HepG2 (cell line): ENCODE results near the gene OSGEPL1. TPM values are rescaled to one million over a fixed set of nuclear protein-coding genes. Genes with fewer than 3 reads are reported as not detected.

ENCODE experiments used
- ATAC-seq: fragments of 200-7000 bp; cut with Tn5 transposase; 3 replicates; pipeline ENCODE4 v1.9.1; 2020; ENCODE audit warnings: mild to moderate bottlenecking, moderate library complexity
- BruUV-seq: library from RNA; stranded (reverse); fragments of 400-500 nt; replicated peaks from 2 replicates; lab custom pipeline; 2021; lab: Mats Ljungman, UMichigan
- CTCF ChIA-PET: fragments of 300-600 bp; formaldehyde crosslinking; extraction: SDS; loops from one replicate; lab custom pipeline; 2021; ENCODE audit warnings: low total read pairs, inconsistent platforms, low intra/inter-chr PET ratio; lab: Yijun Ruan, JAX
- POLR2A ChIA-PET: fragments of 350-600 bp; sonication (Branson Sonifier 250); formaldehyde crosslinking; loops from one replicate; lab custom pipeline; 2020; ENCODE audit warnings: antibody characterized with exemption, inconsistent platforms; lab: Yijun Ruan, JAX
- DNase-seq: peaks from one replicate; pipeline ENCODE4 v3.0.0-alpha.2; 2015; ENCODE audit warnings: low spot score
- FAIRE-seq: peaks from 3 replicates; lab custom pipeline; 2011; peaks lifted over from hg19 to GRCh38; lab: Jason Lieb, UNC
- H2AFZ ChIP-seq: one replicate; pipeline ENCODE4 v1.6.1; 2011; ENCODE audit warnings: low read length, inconsistent platforms
- H3K27ac ChIP-seq: fragments of 300-600 bp; 3 replicates; pipeline ENCODE4 v1.8.0; 2011; ENCODE audit warnings: mixed run types, mild to moderate bottlenecking, mixed read lengths, low read length, inconsistent platforms; ENCODE audit not compliant: insufficient read depth; ENCODE audit errors: extremely low read length
- H3K27me3 ChIP-seq, 2 experiments: fragments of 200-600 bp in 1 of 2; 2 replicates in 1 of 2; 3 replicates in 1 of 2; pipeline versions ENCODE4 v1.6.0 to v1.8.0; 2011; ENCODE audit warnings: low read length in 2 of 2, mild to moderate bottlenecking in 2 of 2, moderate library complexity in 2 of 2, inconsistent platforms in 1 of 2; ENCODE audit not compliant: insufficient read depth in 2 of 2, control insufficient read depth in 1 of 2
- H3K36me3 ChIP-seq, 2 experiments: fragments of 200-600 bp in 1 of 2; replicated peaks in 1 of 2; 2 replicates in 1 of 2; 3 replicates in 1 of 2; pipeline versions ENCODE4 v1.5.1 to v1.8.0; 2011; ENCODE audit warnings: low read length in 2 of 2, inconsistent platforms in 1 of 2; ENCODE audit not compliant: insufficient read depth in 2 of 2, control insufficient read depth in 1 of 2
- H3K4me1 ChIP-seq: 2 replicates; pipeline ENCODE4 v1.5.1; 2012; ENCODE audit warnings: low read length, inconsistent platforms; ENCODE audit not compliant: insufficient read depth
- H3K4me2 ChIP-seq: 2 replicates; pipeline ENCODE4 v1.6.0; 2011; ENCODE audit warnings: low read depth, low read length, inconsistent platforms
- H3K4me3 ChIP-seq, 3 experiments: fragments of 200-600 bp in 1 of 3; sonication (generic), shearing (Covaris generic) in 1 of 3; replicated peaks in 1 of 3; 2 replicates each; pipeline ENCODE4 v1.5.1; 2011 to 2016; ENCODE audit warnings: low read length in 3 of 3, inconsistent platforms in 2 of 3, low read depth in 2 of 3, mild to moderate bottlenecking in 2 of 3, control low read depth in 1 of 3, mixed read lengths in 1 of 3; ENCODE audit not compliant: insufficient read depth in 1 of 3
- H3K79me2 ChIP-seq: one replicate; pipeline ENCODE4 v1.6.1; 2011; ENCODE audit warnings: low read length, inconsistent platforms; ENCODE audit not compliant: insufficient read depth
- H3K9ac ChIP-seq: 2 replicates; pipeline ENCODE4 v1.6.0; 2011; ENCODE audit warnings: mild to moderate bottlenecking, low read depth, low read length, inconsistent platforms; ENCODE audit not compliant: insufficient read depth
- H3K9me3 ChIP-seq: 2 replicates; pipeline ENCODE4 v1.5.1; 2012; ENCODE audit warnings: mild to moderate bottlenecking, low read length
- H4K20me1 ChIP-seq: 2 replicates; pipeline ENCODE4 v1.6.0; 2011; ENCODE audit warnings: inconsistent platforms, mild to moderate bottlenecking, low read length, moderate library complexity; ENCODE audit not compliant: insufficient read depth
- ATM ChIP-seq: fragments of 450-650 bp; IDR thresholded peaks from 2 replicates; pipeline ENCODE4 v1.7.1; 2017; ENCODE audit warnings: mild to moderate bottlenecking, borderline replicate concordance
- BRCA1 ChIP-seq: sonication (generic); formaldehyde crosslinking; IDR thresholded peaks from 2 replicates; pipeline ENCODE4 v1.4.0; 2020; ENCODE audit warnings: missing genetic modification reagents
- CBFB ChIP-seq: sonication (generic); formaldehyde crosslinking; IDR thresholded peaks from 2 replicates; pipeline ENCODE4 v1.4.0; 2020; ENCODE audit warnings: missing genetic modification reagents
- EHMT2 ChIP-seq: fragments of 200-600 bp; sonication (generic); IDR thresholded peaks from 2 replicates; pipeline ENCODE4 v1.7.0; 2017; ENCODE audit warnings: antibody characterized with exemption, low read depth, low read length, borderline replicate concordance
- HNRNPH1 ChIP-seq: fragments of 200-400 bp; formaldehyde crosslinking; optimal IDR thresholded peaks from 2 replicates; pipeline ENCODE3; 2017; ENCODE audit warnings: mild to moderate bottlenecking, low read depth, low read length
- HOXA9 ChIP-seq: sonication (generic); formaldehyde crosslinking; IDR thresholded peaks from 2 replicates; pipeline ENCODE4 v1.8.1; 2022; ENCODE audit warnings: missing genetic modification reagents, mild to moderate bottlenecking, moderate library complexity, borderline replicate concordance
- IRX3 ChIP-seq: sonication (generic); formaldehyde crosslinking; IDR thresholded peaks from 2 replicates; pipeline ENCODE4 v1.8.1; 2023; ENCODE audit warnings: mild to moderate bottlenecking, low read depth, missing genetic modification reagents, borderline replicate concordance
- ISX ChIP-seq: sonication (generic); formaldehyde crosslinking; conservative IDR thresholded peaks from 2 replicates; pipeline ENCODE4 v1.5.0; 2020; ENCODE audit warnings: missing genetic modification reagents
- RBFOX2 ChIP-seq: fragments of 200-400 bp; formaldehyde crosslinking; IDR thresholded peaks from 2 replicates; pipeline ENCODE4 v1.6.1; 2017; ENCODE audit warnings: low read depth, mild to moderate bottlenecking, low read length
- SMARCC2 ChIP-seq: fragments of 450-650 bp; IDR thresholded peaks from 2 replicates; pipeline ENCODE4 v1.6.1; 2017; ENCODE audit warnings: antibody characterized with exemption, mild to moderate bottlenecking
- TAF15 ChIP-seq: fragments of 200-400 bp; formaldehyde crosslinking; IDR thresholded peaks from one replicate; pipeline ENCODE4 v1.6.1; 2018; ENCODE audit warnings: mild to moderate bottlenecking, low read depth, low read length; ENCODE audit not compliant: poor library complexity, severe bottlenecking
- ZNF230 ChIP-seq: sonication (generic); formaldehyde crosslinking; IDR thresholded peaks from 2 replicates; pipeline ENCODE4 v1.4.0; 2020; ENCODE audit warnings: mild to moderate bottlenecking, missing genetic modification reagents
- ZNF260 ChIP-seq: sonication (generic); formaldehyde crosslinking; IDR thresholded peaks from 2 replicates; pipeline ENCODE4 v1.4.0; 2020; ENCODE audit warnings: missing genetic modification reagents, low read depth, mild to moderate bottlenecking, borderline replicate concordance
- ZNF264 ChIP-seq: sonication (generic); formaldehyde crosslinking; IDR thresholded peaks from 2 replicates; pipeline ENCODE4 v1.4.0; 2020; ENCODE audit warnings: missing genetic modification reagents
- ZNF44 ChIP-seq: sonication (generic); formaldehyde crosslinking; IDR thresholded peaks from 2 replicates; pipeline ENCODE4 v1.5.1; 2020; ENCODE audit warnings: mild to moderate bottlenecking, missing genetic modification reagents
- WGBS: methylation state at CpG from one replicate; pipeline ENCODE4 v1.1.6; 2017; ENCODE audit warnings: low lambda C conversion rate; 5-methylcytosine and 5-hydroxymethylcytosine counted together
- in situ Hi-C: cut with HindIII; loops from 2 replicates; pipeline ENCODE4 v1.10.0; 2017; ENCODE audit warnings: low pct_unique_long_range_greater_than_20kb; ENCODE audit not compliant: extremely low pct_ligation_motif_present
- intact Hi-C: fragments of 100-400 bp; cut with micrococcal nuclease; formaldehyde crosslinking; loops from one replicate; pipeline ENCODE4 v1.10.0; 2022; ENCODE audit not compliant: unreplicated experiment
- polyA plus RNA-seq, 8 experiments: library from polyadenylated mRNA; depleted of rRNA in 3 of 8; stranded (reverse) in 7 of 8; unstranded in 1 of 8; fragments of >200 nt; fragmentation: Illumina TruSeq in 4 of 8; extraction: Trizol in 4 of 8; gene quantifications; 2 replicates each; pipeline versions ENCODE4 v1.2.1 to v1.2.3, GENCODE V29; 2011 to 2016; ENCODE audit warnings: low read depth in 4 of 8, missing spikeins in 1 of 8, mixed read lengths in 1 of 8; ENCODE audit not compliant: insufficient read depth in 1 of 8
- total RNA-seq, 5 experiments: library from RNA; depleted of rRNA; stranded (reverse); fragments of >200 nt; fragmentation: Illumina TruSeq; extraction: Trizol; gene quantifications; 2 replicates each; pipeline ENCODE4 v1.2.3, GENCODE V29; 2016; ENCODE audit warnings: low read depth in 1 of 5
- TF ChIP-seq, protein P1 (sequence below): sonication (generic); formaldehyde crosslinking; IDR thresholded peaks from 2 replicates; pipeline ENCODE4 v1.5.1; 2020; ENCODE audit warnings: mild to moderate bottlenecking, missing genetic modification reagents, moderate library complexity
- TF ChIP-seq, protein P2 (sequence below): sonication (generic); formaldehyde crosslinking; conservative IDR thresholded peaks from 2 replicates; pipeline ENCODE4 v1.8.1; 2023; ENCODE audit warnings: missing genetic modification reagents
- TF ChIP-seq, protein P3 (sequence below): sonication (generic); formaldehyde crosslinking; IDR thresholded peaks from 2 replicates; pipeline ENCODE4 v1.4.0; 2020; ENCODE audit warnings: mild to moderate bottlenecking, missing genetic modification reagents
- TF ChIP-seq, protein P4 (sequence below): sonication (generic); formaldehyde crosslinking; IDR thresholded peaks from 2 replicates; pipeline ENCODE4 v1.4.0; 2020; ENCODE audit warnings: mild to moderate bottlenecking, missing genetic modification reagents

The OSGEPL1 gene
- total and polyA plus RNA-seq, 2 of the 13 experiments (the other 11 are each of a cell fraction or from before 2014, with no cell fraction given): 10.2 to 10.8 TPM

DNA sequence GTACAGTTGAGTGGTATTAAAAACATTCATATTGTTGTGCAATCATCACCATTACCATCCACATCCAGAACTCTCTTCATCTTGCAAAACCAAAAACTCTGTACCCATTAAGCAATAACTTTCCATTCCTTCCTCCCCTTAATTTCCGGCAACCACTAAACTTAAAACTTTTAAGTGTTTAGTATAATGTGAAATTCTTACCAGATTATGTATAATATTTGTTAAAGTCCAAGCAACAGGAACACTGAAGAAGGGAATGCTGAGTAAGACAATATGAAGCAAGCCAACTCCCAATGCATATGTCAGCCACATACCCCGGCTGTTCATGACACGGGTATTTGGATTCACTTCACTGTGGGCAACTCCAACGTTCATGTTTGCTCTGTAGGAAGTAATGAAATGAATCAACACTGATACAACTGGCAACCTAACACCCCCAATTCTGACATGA lies 19.7 kb upstream of the OSGEPL1 start (continued):
- TF ChIP-seq, protein P1, sequence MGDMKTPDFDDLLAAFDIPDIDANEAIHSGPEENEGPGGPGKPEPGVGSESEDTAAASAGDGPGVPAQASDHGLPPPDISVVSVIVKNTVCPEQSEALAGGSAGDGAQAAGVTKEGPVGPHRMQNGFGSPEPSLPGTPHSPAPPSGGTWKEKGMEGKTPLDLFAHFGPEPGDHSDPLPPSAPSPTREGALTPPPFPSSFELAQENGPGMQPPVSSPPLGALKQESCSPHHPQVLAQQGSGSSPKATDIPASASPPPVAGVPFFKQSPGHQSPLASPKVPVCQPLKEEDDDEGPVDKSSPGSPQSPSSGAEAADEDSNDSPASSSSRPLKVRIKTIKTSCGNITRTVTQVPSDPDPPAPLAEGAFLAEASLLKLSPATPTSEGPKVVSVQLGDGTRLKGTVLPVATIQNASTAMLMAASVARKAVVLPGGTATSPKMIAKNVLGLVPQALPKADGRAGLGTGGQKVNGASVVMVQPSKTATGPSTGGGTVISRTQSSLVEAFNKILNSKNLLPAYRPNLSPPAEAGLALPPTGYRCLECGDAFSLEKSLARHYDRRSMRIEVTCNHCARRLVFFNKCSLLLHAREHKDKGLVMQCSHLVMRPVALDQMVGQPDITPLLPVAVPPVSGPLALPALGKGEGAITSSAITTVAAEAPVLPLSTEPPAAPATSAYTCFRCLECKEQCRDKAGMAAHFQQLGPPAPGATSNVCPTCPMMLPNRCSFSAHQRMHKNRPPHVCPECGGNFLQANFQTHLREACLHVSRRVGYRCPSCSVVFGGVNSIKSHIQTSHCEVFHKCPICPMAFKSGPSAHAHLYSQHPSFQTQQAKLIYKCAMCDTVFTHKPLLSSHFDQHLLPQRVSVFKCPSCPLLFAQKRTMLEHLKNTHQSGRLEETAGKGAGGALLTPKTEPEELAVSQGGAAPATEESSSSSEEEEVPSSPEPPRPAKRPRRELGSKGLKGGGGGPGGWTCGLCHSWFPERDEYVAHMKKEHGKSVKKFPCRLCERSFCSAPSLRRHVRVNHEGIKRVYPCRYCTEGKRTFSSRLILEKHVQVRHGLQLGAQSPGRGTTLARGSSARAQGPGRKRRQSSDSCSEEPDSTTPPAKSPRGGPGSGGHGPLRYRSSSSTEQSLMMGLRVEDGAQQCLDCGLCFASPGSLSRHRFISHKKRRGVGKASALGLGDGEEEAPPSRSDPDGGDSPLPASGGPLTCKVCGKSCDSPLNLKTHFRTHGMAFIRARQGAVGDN (CRISPR knock-in tag): no peak
- TF ChIP-seq EHMT2 (peak; percentile 72; the same call in 1 of the 2 replicates), ZNF260 (CRISPR knock-in tag) (no peak)
- TF ChIP-seq, protein P2, sequence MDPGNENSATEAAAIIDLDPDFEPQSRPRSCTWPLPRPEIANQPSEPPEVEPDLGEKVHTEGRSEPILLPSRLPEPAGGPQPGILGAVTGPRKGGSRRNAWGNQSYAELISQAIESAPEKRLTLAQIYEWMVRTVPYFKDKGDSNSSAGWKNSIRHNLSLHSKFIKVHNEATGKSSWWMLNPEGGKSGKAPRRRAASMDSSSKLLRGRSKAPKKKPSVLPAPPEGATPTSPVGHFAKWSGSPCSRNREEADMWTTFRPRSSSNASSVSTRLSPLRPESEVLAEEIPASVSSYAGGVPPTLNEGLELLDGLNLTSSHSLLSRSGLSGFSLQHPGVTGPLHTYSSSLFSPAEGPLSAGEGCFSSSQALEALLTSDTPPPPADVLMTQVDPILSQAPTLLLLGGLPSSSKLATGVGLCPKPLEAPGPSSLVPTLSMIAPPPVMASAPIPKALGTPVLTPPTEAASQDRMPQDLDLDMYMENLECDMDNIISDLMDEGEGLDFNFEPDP: 0 out of 2 replicates have a peak, but pooled peaks have one; percentile 41

DNA sequence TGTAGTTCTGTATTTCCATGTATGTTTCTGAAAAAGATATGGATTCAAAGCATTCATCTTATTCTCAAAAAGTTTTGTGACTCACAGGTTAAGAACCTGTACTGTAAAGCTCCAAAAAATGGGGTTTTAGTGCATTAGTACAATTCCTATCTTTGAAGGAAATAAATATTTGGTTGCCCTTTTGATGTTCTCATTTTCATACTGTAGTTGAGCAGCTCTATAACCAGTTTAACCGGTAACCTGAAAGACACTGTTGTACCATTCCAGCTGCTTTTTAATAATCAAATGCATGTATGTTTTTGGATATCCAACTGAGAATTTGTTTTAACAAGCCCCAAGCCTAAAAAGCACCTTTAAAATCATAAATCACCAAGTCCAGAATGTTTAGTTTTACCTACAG lies 9.6 kb upstream of the OSGEPL1 start:
- no peaks in the 10 kb centered on the region for H3K4me1 ChIP-seq
- intact Hi-C loops: no loop called here
- 100% methylated on average over 1 of the region's 1 CpG for WGBS
- no peak for FAIRE-seq
- POLR2A ChIA-PET: interaction anchor here (1.0 kb wide), 1 partner anchor 9 kb away, joined by 3 read pairs; no protein-coding TSS in a partner anchor
- H3K4me2 ChIP-seq: no peak overlapping the region
- in situ Hi-C loops: no loop called here
- H4K20me1 ChIP-seq: no peaks in the 10 kb centered on the region
- no peak for DNase-seq
- no peaks in the 10 kb centered on the region for H3K9me3 ChIP-seq
- ATAC-seq: no peak
- H3K9ac ChIP-seq: no peak overlapping the region
- no peaks in the 10 kb centered on the region for H3K79me2 ChIP-seq
- H2AFZ ChIP-seq: no peak overlapping the region
- H3K4me3 ChIP-seq: no peak overlapping the region
- no peaks in the 10 kb centered on the region for H3K27me3 ChIP-seq
- no TSS peak for BruUV-seq
- H3K36me3 ChIP-seq: peaks cover 11 to 50% of the 10 kb centered on the region in 2 experiments
- no peak overlapping the region for H3K27ac ChIP-seq
- CTCF ChIA-PET: no interaction called here
- TF ChIP-seq ISX (CRISPR knock-in tag) (no peak), SMARCC2 (no peak), ZNF264 (CRISPR knock-in tag) (no peak), IRX3 (CRISPR knock-in tag) (no peak), TAF15 (no peak), ZNF230 (CRISPR knock-in tag) (no peak), RBFOX2 (no peak), ATM (no peak), HOXA9 (CRISPR knock-in tag) (no peak), BRCA1 (no peak), CBFB (CRISPR knock-in tag) (no peak), HNRNPH1 (no peak), ZNF44 (CRISPR knock-in tag) (no peak)
- TF ChIP-seq, protein P3, sequence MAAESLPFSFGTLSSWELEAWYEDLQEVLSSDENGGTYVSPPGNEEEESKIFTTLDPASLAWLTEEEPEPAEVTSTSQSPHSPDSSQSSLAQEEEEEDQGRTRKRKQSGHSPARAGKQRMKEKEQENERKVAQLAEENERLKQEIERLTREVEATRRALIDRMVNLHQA (CRISPR knock-in tag): no peak
- TF ChIP-seq, protein P4, sequence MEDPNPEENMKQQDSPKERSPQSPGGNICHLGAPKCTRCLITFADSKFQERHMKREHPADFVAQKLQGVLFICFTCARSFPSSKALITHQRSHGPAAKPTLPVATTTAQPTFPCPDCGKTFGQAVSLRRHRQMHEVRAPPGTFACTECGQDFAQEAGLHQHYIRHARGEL (CRISPR knock-in tag): no peak
